Neural progenitor cell (in vitro differentiated cells): ENCODE results near the gene PSMA7. TPM values are rescaled to one million over a fixed set of nuclear protein-coding genes. Genes with fewer than 3 reads are reported as not detected.

Source experiments
- DNase-seq: peaks from one replicate; pipeline ENCODE4 v3.0.0-alpha.2; 2016; ENCODE audit warnings: low spot score
- H2AFZ ChIP-seq: fragments of 200-600 bp; sonication (generic); replicated peaks from 2 replicates; pipeline ENCODE4 v1.6.1; 2016; ENCODE audit warnings: antibody characterized with exemption
- H3F3A ChIP-seq: fragments of 200-600 bp; sonication (generic); 2 replicates; pipeline ENCODE4 v1.6.1; 2016; ENCODE audit warnings: antibody characterized with exemption, low read depth
- H3K27ac ChIP-seq: fragments of 200-600 bp; sonication (generic); 2 replicates; pipeline ENCODE4 v1.5.1; 2016; ENCODE audit warnings: mild to moderate bottlenecking
- H3K27me3 ChIP-seq: fragments of 200-600 bp; sonication (generic); 2 replicates; pipeline ENCODE4 v1.6.1; 2016; ENCODE audit warnings: mild to moderate bottlenecking, moderate library complexity
- H3K36me3 ChIP-seq: fragments of 200-600 bp; sonication (generic); 2 replicates; pipeline ENCODE4 v1.5.1; 2016
- H3K4me1 ChIP-seq: fragments of 200-600 bp; sonication (generic); 2 replicates; pipeline ENCODE4 v1.6.1; 2016; ENCODE audit warnings: mixed run types
- H3K4me2 ChIP-seq: fragments of 200-600 bp; sonication (generic); 2 replicates; pipeline ENCODE4 v1.6.1; 2016
- H3K4me3 ChIP-seq: fragments of 200-600 bp; sonication (generic); 2 replicates; pipeline ENCODE4 v1.5.1; 2016
- H3K79me2 ChIP-seq: fragments of 200-600 bp; sonication (generic); 2 replicates; pipeline ENCODE4 v1.6.1; 2016; ENCODE audit warnings: low read depth
- H3K9ac ChIP-seq: fragments of 200-600 bp; sonication (generic); 2 replicates; pipeline ENCODE4 v1.6.1; 2016
- H3K9me3 ChIP-seq: fragments of 200-600 bp; sonication (generic); 2 replicates; pipeline ENCODE4 v1.5.1; 2016; ENCODE audit warnings: low read depth
- H4K20me1 ChIP-seq: fragments of 200-600 bp; sonication (generic); 2 replicates; pipeline ENCODE4 v1.6.1; 2016; ENCODE audit warnings: low read depth
- H3K27ac Mint-ChIP-seq: 3 replicates; pipeline ENCODE4 v1.8.0; 2021; ENCODE audit warnings: mixed read lengths
- H3K27me3 Mint-ChIP-seq: 2 replicates; pipeline ENCODE4 v1.8.0; 2022; ENCODE audit warnings: low read depth, mild to moderate bottlenecking, inconsistent platforms, moderate library complexity, mixed read lengths; ENCODE audit not compliant: insufficient read depth
- H3K36me3 Mint-ChIP-seq: 3 replicates; pipeline ENCODE4 v1.8.0; 2021; ENCODE audit warnings: mixed read lengths
- H3K4me1 Mint-ChIP-seq: 3 replicates; pipeline ENCODE4 v1.8.0; 2021; ENCODE audit warnings: mixed read lengths
- H3K4me3 Mint-ChIP-seq: 3 replicates; pipeline ENCODE4 v1.8.0; 2021; ENCODE audit warnings: mild to moderate bottlenecking, moderate library complexity, mixed read lengths
- H3K9me3 Mint-ChIP-seq: 3 replicates; pipeline ENCODE4 v1.8.0; 2020; ENCODE audit warnings: mixed read lengths
- EZH2 ChIP-seq: fragments of 200-600 bp; sonication (generic); IDR thresholded peaks from 2 replicates; pipeline ENCODE4 v1.6.1; 2017; ENCODE audit warnings: antibody characterized with exemption, mild to moderate bottlenecking, moderate library complexity
- EZH2phosphoT487 ChIP-seq: fragments of 200-600 bp; sonication (generic); IDR thresholded peaks from 2 replicates; pipeline ENCODE4 v1.6.1; 2017; ENCODE audit warnings: antibody characterized with exemption
- total RNA-seq: library from RNA; depleted of rRNA; stranded (reverse); fragments of >200 nt; gene quantifications from 2 replicates; pipeline ENCODE4 v1.2.3, GENCODE V29; 2015; ENCODE audit warnings: low replicate concordance
- TF ChIP-seq, protein P1 (sequence below): fragments of 200-600 bp; sonication (generic); IDR thresholded peaks from 2 replicates; pipeline ENCODE4 v1.5.1; 2017; ENCODE audit warnings: antibody characterized with exemption, mild to moderate bottlenecking

Gene PSMA7
- total RNA-seq, 1 donor from 2014 or later: 237 TPM

GRCh38 chr20:62096421-62097380 lies 46.5 kb downstream of the PSMA7 start:
- Histone ChIP-seq H3K4me1 (no peaks in the 10 kb centered on the region), H3K27ac (no peak overlapping the region), H3K79me2 (no peaks in the 10 kb centered on the region), H3K4me3 (no peak overlapping the region), H4K20me1 (no peaks in the 10 kb centered on the region), H3K4me2 (no peak overlapping the region), H3K27me3 (no peaks in the 10 kb centered on the region), H3K9me3 (no peaks in the 10 kb centered on the region), H2AFZ (no peak overlapping the region), H3K9ac (no peak overlapping the region), H3K36me3 (no peaks in the 10 kb centered on the region), H3F3A (no peaks in the 10 kb centered on the region)
- Mint-ChIP-seq H3K36me3 (no peaks in the 10 kb centered on the region), H3K4me1 (no peaks in the 10 kb centered on the region), H3K27ac (no peak overlapping the region), H3K9me3 (no peaks in the 10 kb centered on the region), H3K4me3 (no peak overlapping the region), H3K27me3 (peaks cover 7% of the 10 kb centered on the region)
- TF ChIP-seq EZH2 (no peak), EZH2phosphoT487 (no peak)
- TF ChIP-seq, protein P1, sequence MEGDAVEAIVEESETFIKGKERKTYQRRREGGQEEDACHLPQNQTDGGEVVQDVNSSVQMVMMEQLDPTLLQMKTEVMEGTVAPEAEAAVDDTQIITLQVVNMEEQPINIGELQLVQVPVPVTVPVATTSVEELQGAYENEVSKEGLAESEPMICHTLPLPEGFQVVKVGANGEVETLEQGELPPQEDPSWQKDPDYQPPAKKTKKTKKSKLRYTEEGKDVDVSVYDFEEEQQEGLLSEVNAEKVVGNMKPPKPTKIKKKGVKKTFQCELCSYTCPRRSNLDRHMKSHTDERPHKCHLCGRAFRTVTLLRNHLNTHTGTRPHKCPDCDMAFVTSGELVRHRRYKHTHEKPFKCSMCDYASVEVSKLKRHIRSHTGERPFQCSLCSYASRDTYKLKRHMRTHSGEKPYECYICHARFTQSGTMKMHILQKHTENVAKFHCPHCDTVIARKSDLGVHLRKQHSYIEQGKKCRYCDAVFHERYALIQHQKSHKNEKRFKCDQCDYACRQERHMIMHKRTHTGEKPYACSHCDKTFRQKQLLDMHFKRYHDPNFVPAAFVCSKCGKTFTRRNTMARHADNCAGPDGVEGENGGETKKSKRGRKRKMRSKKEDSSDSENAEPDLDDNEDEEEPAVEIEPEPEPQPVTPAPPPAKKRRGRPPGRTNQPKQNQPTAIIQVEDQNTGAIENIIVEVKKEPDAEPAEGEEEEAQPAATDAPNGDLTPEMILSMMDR: no peak
- DNase-seq: no peak

- Mint-ChIP-seq H3K27ac (no peak overlapping the region), H3K27me3 (peaks cover 11% of the 10 kb centered on the region), H3K9me3 (no peaks in the 10 kb centered on the region), H3K4me3 (no peak overlapping the region), H3K4me1 (no peaks in the 10 kb centered on the region), H3K36me3 (no peaks in the 10 kb centered on the region)
- H3K27me3 ChIP-seq: no peaks in the 10 kb centered on the region
- H3K27ac ChIP-seq: no peak overlapping the region
- H3K9me3 ChIP-seq: no peaks in the 10 kb centered on the region
- H3K36me3 ChIP-seq: no peaks in the 10 kb centered on the region
- no peak overlapping the region for H2AFZ ChIP-seq
- no peaks in the 10 kb centered on the region for H3K4me1 ChIP-seq
- no peaks in the 10 kb centered on the region for H3F3A ChIP-seq
- H4K20me1 ChIP-seq: no peaks in the 10 kb centered on the region
- no peaks in the 10 kb centered on the region for H3K79me2 ChIP-seq
- DNase-seq: no peak
- H3K4me2 ChIP-seq: no peak overlapping the region
- no peak overlapping the region for H3K9ac ChIP-seq
- no peak overlapping the region for H3K4me3 ChIP-seq
- TF ChIP-seq EZH2 (no peak), EZH2phosphoT487 (no peak)
- TF ChIP-seq, protein P1: no peak
Measured at GRCh38 chr20:62089393-62089792, 53.8 kb downstream of the PSMA7 start.

DNA sequence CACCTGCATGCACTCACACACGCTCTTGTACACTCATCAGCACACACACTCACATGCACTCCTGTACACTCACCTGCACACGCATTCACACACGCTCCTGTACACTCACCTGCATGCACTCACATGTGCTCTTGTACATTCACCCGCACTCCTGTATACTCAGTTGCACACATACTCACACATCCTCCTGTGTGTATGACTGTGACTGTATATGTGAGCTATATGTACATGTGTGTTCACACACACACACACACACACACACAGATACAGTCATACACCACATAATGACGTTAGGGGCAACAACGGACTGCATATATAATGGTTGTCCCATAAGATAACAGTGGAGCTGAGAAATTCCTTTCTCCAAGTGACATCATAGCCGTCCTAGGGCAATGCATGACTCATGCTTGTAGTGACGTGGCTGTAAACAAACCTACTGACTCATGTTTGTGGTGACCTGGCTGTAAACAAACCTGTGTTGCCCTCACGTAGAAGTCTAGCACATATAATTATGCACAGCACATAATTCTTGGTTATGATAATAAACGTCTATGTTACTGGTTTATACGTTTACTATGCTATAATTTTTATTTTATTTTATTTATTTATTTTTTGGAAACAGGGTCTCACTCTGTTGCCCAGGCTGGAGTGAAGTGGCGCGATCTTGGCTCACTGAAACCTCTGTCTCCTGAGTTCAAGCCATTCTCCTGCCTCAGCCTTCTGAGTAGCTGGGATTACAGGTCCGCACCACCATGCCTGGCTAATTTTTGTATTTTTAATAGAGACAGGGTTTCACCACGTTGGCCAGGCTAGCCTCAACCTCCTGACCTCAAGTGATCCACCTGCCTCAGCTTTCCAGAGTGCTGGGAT lies 54.7 kb downstream of the PSMA7 start:
- Histone ChIP-seq H3K9ac (no peak overlapping the region), H3K4me2 (no peak overlapping the region), H3K27ac (no peak overlapping the region), H3K27me3 (no peaks in the 10 kb centered on the region), H3K79me2 (no peaks in the 10 kb centered on the region), H3K4me3 (no peak overlapping the region), H3F3A (no peaks in the 10 kb centered on the region), H3K4me1 (no peaks in the 10 kb centered on the region), H3K9me3 (no peaks in the 10 kb centered on the region), H2AFZ (no peak overlapping the region), H4K20me1 (no peaks in the 10 kb centered on the region), H3K36me3 (no peaks in the 10 kb centered on the region)
- H3K36me3 Mint-ChIP-seq: no peaks in the 10 kb centered on the region
- H3K4me1 Mint-ChIP-seq: no peaks in the 10 kb centered on the region
- H3K9me3 Mint-ChIP-seq: no peaks in the 10 kb centered on the region
- H3K27me3 Mint-ChIP-seq: peaks cover 11% of the 10 kb centered on the region
- no peak overlapping the region for H3K4me3 Mint-ChIP-seq
- H3K27ac Mint-ChIP-seq: no peak overlapping the region
- DNase-seq: no peak
- TF ChIP-seq, protein P1: no peak
- TF ChIP-seq EZH2 (no peak), EZH2phosphoT487 (no peak)
